Stimulated activated CD4-positive, alpha-beta T cell treated with anti-CD3 and anti-CD28 coated beads, Interleukin-15, amount 100 ng/mL, for 48 hours (primary cell): ENCODE measurements around the gene NPHS1.
"Not testable (repeated sequence)": the region's sequence is repeated elsewhere in the genome, so short reads cannot be mapped to it uniquely, and the experiment has no call there.

ENCODE experiments used
- DNase-seq, 2 donors: peaks; one replicate each; pipeline ENCODE4 v3.0.0-alpha.2; 2020; ENCODE audit warnings: low read depth in 2 of 2

Gene NPHS1

DNA sequence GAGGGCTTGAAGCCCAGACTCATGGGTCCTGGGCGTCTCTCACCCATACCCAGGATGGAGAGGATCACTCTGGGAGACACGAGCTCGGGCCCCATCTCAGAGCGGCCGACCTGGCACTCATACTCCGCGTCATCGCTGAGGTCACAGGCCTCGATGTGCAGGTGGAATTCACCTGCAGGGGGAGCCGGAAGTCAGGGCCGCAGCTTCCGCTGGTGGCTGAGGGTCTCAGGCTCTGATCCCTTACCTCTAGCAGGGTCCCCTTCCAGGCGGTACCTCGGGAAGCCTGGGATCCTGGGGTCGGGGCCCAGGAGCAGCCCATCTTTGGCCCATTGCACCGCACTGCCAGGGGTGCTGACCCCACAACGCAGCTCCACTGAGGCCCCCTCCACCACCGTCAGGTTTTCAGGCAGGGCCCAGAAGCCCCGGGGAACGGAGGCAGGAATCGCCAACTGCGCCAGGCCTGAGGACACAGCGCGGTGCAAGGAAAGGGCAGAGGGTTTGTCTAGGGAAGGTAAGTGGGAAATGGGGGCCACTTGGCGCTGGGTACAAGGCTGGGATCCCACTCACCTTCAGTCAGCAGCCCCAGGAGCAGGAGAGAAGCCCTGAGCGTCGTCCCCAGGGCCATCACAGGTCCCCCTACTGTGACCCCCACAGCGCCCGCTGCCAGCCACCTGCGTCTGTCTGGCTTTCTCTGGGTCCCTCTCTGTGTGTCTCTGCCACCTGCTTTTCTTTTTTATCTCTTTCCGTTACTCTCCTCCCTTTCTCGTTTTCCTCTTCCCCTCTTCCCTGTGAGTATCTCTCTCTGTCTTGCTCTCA, 883 bp downstream of the NPHS1 start:
- no peak for DNase-seq

- no peak for DNase-seq
Measured at GRCh38 chr19:35848919-35849505, 3.3 kb downstream of the NPHS1 start.

DNA sequence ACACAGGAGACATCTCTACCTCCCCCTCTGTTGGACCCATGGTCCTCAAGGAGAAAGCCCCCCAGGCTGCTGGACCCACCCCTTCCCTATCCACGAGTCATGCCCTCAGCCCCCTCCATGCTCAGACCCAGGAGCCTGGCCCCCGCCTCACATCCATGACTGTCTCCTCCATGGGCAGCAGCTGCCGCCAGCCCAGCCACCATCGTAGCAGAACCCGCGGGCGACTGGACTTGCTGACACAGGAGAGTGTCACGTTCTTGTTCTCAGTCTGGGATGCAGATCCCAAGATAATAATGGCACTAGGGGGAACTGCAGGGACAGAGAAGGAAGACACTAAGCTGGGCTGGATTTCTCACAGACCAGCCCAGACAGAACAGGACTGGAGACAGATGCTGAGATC, 3.8 kb downstream of the NPHS1 start:
- no peak for DNase-seq

DNA sequence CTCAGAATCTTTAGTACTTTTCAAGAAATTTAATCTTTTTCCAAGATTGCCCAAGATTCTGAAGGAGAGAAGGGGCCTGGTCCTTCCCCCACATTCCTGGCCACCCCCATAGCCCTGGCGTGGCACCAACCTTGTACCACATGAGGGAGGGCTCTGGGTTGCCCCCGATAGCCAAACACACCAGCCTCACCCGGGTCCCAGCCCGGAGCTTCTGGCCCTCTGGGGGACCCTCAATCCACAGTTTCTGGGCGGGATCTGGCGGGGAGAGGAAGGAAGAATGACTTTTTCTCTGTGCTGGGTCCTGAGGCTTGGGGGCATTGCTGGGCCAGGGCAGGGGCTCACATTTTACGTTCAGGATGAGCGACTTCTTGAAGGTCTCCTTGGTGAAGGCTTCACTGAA, 4.4 kb downstream of the NPHS1 start:
- DNase-seq: no peak

DNA sequence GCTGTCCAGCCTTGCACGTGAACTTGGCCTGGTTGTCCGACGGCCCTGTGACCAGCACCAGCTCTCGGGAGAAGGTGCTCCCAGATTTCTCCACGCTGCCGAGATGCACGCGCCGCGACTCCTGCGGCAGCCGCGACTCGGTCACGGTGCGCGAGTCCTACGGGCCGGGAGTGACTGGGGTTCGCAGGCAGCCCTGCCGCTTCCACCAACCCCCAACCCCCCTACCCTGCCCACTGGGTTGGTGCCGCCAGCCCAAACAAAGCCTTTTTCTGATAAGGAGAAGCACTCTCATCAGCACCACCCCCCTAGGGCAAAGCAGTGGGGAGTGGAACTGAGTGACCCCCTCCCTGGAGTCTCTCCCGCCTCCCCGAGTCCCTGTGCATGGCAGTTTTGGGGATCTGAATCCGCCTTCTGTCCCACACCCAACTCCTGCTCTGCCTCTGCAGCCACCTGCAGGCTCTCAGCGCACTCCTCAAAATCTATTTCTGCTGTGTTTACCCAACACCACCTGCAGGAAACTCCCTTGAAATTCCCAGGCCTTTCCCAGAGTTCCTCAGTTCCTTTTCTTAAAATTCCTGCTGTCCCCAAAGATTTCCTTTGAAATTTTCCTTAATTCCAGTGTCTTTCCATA, 6.2 kb downstream of the NPHS1 start:
- DNase-seq: no peak

- DNase-seq: no peak
Measured at GRCh38 chr19:35845215-35846037, 6.9 kb downstream of the NPHS1 start.

- DNase-seq: no peak
Measured at GRCh38 chr19:35844482-35845214, 7.7 kb downstream of the NPHS1 start.

GRCh38 chr19:35843676-35844481, 8.4 kb downstream of the NPHS1 start:
- no peak for DNase-seq

- no peak for DNase-seq
Measured at GRCh38 chr19:35842666-35843272, 9.5 kb downstream of the NPHS1 start.

DNA sequence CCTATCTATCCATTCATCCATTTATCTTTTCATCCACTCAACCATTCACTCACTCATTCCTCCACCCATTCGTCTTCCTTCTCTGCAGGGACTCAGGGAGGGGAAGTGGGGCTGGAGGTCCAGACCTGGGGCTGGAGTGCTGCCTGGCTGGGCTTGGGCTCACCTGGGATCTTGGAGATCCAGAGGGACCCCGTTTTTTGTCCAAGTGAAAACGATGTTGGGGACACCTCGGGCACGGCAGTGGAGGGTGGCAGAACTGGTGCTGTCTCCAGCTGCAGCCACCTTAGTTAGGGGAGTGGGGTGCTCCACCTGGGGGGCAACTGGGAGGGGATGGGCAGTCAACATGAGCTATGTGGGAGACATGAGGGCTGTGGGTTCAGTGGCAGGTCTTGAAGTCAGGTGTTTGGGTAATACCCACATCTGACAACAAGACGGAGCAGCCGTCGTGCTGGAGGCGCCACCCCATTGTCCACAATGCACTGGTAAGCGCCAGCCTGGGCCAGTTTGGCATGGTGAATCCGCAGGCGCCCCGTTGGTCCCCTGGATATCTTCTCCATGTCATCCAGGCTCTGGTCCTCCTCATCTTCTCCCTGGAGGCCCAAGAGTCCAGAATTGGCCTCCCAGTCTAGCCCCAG, 10.2 kb downstream of the NPHS1 start:
- DNase-seq: no peak

GRCh38 chr19:35836096-35836495, 16.2 kb downstream of the NPHS1 start:
- DNase-seq: not testable (repeated sequence)

GRCh38 chr19:35833972-35834371, 18.3 kb downstream of the NPHS1 start:
- DNase-seq: no peak

DNA sequence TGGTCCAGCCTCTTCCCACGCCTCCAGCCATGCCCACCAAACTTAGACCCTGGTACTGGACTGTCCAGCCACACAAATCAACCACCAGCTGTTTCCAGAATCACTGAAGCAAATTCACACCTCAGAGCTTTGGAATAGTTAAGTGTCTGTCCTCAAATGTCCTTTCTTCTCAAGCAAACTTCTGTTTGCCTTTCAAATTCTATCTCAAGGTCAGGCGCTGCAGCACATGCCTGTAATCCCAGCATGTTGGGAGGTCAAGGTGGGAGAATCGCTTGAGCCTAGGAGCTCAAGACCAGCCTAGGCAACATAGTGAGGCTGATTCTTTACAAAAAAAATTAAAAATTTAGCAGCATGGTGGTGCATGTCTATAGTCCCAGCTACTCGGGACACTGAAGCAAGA, 20.2 kb downstream of the NPHS1 start:
- DNase-seq: no peak

GRCh38 chr19:35830986-35831385, 21.3 kb downstream of the NPHS1 start:
- no peak for DNase-seq

DNA sequence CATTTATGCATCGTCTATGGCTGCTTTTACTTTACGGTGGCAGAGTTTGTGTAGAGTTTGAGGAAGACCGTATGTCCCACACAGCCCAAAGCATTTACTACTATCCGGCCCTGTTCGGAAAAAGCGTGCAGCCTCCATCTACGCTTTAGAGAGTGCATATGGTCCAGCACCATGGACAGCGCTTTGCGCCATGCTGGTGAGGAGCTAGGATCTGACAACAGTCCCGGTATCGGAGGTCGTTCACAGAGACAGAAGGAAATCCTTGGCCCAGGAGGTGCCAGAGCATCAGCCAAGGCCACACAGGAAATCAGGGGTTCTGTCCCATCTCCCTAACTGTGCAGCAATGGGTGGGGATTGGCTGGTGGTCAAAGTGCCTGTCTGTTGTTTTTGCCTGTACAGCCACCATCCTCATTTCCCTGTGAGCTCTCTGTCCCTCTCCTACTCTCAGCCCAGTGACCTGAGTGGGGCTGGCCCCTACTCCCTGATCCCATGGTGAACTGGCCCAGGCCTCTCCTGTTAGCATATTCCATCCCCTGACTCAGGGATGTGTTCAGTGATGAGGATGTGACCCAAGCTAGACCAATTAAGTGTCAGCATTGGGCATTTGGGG, 23.5 kb downstream of the NPHS1 start:
- DNase-seq: peak; percentile 19 to 40

GRCh38 chr19:35824150-35824549, 28.2 kb downstream of the NPHS1 start:
- no peak for DNase-seq

GRCh38 chr19:35822579-35822978, 29.7 kb downstream of the NPHS1 start:
- no peak for DNase-seq

- DNase-seq: no peak
Measured at GRCh38 chr19:35818445-35818844, 33.9 kb downstream of the NPHS1 start.

DNA sequence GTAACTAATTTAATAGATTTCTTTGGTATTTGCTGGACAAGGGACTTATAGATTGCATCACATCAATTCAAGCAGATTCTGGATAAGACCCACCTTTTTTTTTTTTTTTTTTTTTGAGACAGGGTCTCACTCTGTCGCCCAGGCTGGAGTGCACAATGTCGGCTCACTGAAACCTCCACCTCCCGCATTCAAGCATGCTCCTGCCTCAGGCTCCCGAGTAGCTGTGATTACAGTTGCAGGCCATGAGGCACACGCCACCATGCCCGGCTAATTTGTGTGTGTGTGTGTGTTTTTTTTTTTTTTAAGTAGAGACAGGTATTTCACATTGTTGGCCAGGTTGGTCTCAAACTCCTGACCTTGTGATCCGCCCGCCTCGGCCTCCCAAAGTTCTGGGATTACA, 35.5 kb downstream of the NPHS1 start:
- no peak for DNase-seq
